Measurements from ENCODE around the gene TPRG1L.
"Not testable (repeated sequence)": the region's sequence is repeated elsewhere in the genome, so short reads cannot be mapped to it uniquely, and the experiment has no call there.

Gene TPRG1L

DNA sequence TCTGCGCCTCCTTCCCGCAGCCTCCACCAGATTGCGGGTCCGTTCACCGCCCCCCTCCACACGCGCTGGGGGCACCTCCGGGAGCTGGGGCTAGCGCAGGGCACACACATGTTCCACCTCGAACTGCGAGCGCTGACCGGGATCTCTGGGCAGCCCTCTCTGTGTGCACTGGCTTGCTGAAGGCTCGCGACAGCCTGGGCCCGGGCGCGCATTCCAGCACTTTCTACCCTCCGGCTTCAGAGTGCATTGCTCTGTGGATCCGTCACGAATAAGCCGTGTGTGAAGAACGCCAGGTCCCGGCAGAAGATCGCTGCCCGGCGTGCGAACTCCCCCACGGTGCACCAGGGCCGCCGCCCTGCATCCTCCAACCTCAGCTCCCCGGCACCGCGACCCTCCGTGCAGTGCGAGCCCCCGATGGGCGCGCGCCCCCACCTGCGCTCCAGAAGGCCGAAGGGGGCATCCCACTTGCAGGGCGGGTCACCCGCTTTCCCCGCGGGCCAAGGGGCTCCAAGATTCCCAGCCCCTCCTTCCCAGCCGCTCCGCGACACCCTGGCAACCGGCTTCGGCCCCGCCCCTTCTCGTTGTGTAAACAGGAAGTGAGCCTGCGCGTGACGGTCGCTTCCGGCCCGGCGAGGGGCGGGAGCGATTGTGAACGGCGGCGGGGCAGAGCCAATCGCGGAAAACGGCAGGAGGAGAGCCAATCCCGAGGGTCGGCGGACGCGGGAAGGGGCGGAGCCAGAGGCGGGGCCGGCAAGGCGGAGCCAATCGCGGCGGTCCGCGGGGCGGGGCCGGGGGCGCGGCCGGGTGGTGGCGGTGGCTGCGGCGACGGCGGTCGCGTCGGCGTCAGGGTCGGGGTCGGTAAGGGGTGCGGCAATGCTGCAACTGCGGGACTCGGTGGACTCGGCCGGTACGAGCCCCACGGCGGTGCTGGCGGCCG, at the start of gene TPRG1L:
Gene TPRG1L, plus strand, starts transcription at position 816 of the 937 bp plus-strand sequence. Its CDS starts 58 bp downstream, at position 874.
- H3K9me3 ChIP-seq (ENCODE audit: control insufficient read depth in 1 of 2, low read length in 2 of 2) = no peaks in the 10 kb centered on the region
- H3K27ac ChIP-seq (ENCODE audit: low read length) = peak within 1 kb of the TSS; percentile 58
- no peaks in the 10 kb centered on the region for H3K27me3 ChIP-seq (ENCODE audit: low read depth, low read length)
- peaks cover 17 to 34% of the 10 kb centered on the region in 2 donors for H3K4me1 ChIP-seq (ENCODE audit: control insufficient read depth in 1 of 2, insufficient read depth in 2 of 2, low read length in 2 of 2)
- H3K4me3 ChIP-seq (ENCODE audit: low read depth in 1 of 2, low read length in 2 of 2) = peak within 1 kb of the TSS; percentile 78 to 100
- peaks cover 13 to 23% of the 10 kb centered on the region in 2 donors for H3K36me3 ChIP-seq (ENCODE audit: control insufficient read depth in 1 of 2, insufficient read depth in 2 of 2, low read length in 2 of 2)

- not testable (repeated sequence) for H3K4me3 ChIP-seq (ENCODE audit: low read depth in 1 of 2, low read length in 2 of 2); H3K9me3 ChIP-seq (ENCODE audit: control insufficient read depth in 1 of 2, low read length in 2 of 2); H3K27ac ChIP-seq (ENCODE audit: low read length); H3K36me3 ChIP-seq (ENCODE audit: control insufficient read depth in 1 of 2, insufficient read depth in 2 of 2, low read length in 2 of 2); H3K27me3 ChIP-seq (ENCODE audit: low read depth, low read length)
- peaks cover 0 to 19% of the 10 kb centered on the region in 2 donors for H3K4me1 ChIP-seq (ENCODE audit: control insufficient read depth in 1 of 2, insufficient read depth in 2 of 2, low read length in 2 of 2)
Measured at GRCh38 chr1:3575515-3575914, 49.3 kb upstream of the TPRG1L start.

DNA sequence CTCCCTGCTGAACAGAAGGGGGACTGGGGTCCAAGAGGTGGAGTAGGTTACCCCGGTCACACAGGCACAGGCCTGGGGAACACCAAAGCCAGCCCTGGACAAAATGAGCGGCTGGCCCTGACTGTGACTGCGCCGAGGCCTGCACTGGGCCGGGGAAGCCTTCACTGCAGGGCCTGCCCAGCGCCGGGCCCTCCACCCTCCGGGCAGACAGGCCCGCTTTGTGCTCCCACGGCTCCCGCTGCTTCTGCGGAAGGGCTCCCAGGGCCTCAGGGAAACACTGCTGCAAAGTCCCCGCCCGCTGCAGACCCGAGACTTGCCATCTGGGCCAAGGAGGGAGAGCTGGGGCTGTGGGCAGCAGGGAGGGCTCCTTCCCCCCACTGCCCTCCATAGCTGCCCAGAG, 48.8 kb upstream of the TPRG1L start:
- H3K4me1 ChIP-seq (ENCODE audit: control insufficient read depth in 1 of 2, insufficient read depth in 2 of 2, low read length in 2 of 2) = peaks cover 0 to 19% of the 10 kb centered on the region in 2 donors
- H3K36me3 ChIP-seq (ENCODE audit: control insufficient read depth in 1 of 2, insufficient read depth in 2 of 2, low read length in 2 of 2) = no peaks in the 10 kb centered on the region
- no peak overlapping the region for H3K4me3 ChIP-seq (ENCODE audit: low read depth in 1 of 2, low read length in 2 of 2)
- no peak overlapping the region for H3K27ac ChIP-seq (ENCODE audit: low read length)
- no peaks in the 10 kb centered on the region for H3K27me3 ChIP-seq (ENCODE audit: low read depth, low read length)
- no peaks in the 10 kb centered on the region for H3K9me3 ChIP-seq (ENCODE audit: control insufficient read depth in 1 of 2, low read length in 2 of 2)

DNA sequence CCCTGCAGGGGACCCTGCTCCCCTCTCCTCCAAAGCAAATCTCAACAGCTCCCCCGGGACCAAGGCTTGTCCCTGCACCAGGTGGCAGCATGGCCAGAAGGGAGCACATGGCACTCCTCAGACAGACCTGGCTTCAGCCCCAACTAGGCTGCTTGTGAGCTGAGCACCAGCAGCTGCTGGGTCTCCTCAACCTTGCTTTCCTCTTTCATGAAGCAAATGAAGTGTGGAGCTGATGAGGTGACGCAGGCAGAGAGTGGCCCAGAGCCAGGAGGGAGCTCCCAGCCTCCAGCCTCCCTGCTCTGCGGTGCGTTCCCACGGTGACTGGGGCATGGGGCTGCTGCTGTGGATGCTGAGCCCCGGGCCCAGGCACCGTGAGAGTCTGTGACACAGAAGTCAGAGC, 47.5 kb upstream of the TPRG1L start:
- Histone ChIP-seq H3K27me3 (ENCODE audit: low read depth, low read length) (no peaks in the 10 kb centered on the region), H3K36me3 (ENCODE audit: control insufficient read depth in 1 of 2, insufficient read depth in 2 of 2, low read length in 2 of 2) (no peaks in the 10 kb centered on the region), H3K9me3 (ENCODE audit: control insufficient read depth in 1 of 2, low read length in 2 of 2) (no peaks in the 10 kb centered on the region), H3K4me1 (ENCODE audit: control insufficient read depth in 1 of 2, insufficient read depth in 2 of 2, low read length in 2 of 2) (peaks cover 0 to 19% of the 10 kb centered on the region in 2 donors), H3K27ac (ENCODE audit: low read length) (no peak overlapping the region), H3K4me3 (ENCODE audit: low read depth in 1 of 2, low read length in 2 of 2) (no peak overlapping the region)

DNA sequence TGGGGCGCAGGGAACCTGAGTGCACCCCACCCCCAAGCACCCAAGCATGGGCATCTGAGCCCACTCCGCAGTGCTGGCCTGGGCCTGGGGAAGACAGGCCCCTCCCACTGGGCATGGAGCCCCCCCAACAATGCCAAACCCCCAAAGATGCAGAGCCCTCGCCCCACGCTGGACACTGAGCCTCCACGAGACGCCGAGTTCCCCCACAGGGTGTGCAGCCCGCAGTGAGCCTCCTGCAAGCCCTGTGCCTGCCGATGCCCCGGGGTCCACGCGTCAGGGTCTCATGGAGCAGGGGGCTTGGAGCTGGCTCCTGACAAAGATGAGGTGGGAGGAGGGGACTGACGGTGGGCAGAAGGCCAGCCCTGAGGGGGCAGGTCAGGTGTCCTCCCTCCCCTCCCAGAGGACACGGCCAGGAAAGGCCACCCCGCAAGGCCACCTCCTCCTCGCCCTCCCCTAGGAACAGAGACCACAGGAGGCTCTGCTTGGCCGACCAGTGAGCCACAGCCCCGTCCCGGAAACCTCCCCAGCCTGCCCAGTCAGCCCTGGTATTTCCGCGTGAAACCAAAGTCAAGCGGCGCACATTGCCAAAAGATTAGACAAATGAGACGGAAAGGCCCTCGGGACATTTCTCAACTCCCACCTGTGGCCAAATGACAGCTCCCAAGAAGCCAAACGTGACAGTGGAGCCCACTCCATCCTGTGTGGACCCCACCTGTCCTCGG, 46.9 kb upstream of the TPRG1L start:
- no peaks in the 10 kb centered on the region for H3K27me3 ChIP-seq (ENCODE audit: low read depth, low read length)
- H3K36me3 ChIP-seq (ENCODE audit: control insufficient read depth in 1 of 2, insufficient read depth in 2 of 2, low read length in 2 of 2) = no peaks in the 10 kb centered on the region
- peaks cover 0 to 19% of the 10 kb centered on the region in 2 donors for H3K4me1 ChIP-seq (ENCODE audit: control insufficient read depth in 1 of 2, insufficient read depth in 2 of 2, low read length in 2 of 2)
- H3K27ac ChIP-seq (ENCODE audit: low read length) = no peak overlapping the region
- no peak overlapping the region for H3K4me3 ChIP-seq (ENCODE audit: low read depth in 1 of 2, low read length in 2 of 2)
- no peaks in the 10 kb centered on the region for H3K9me3 ChIP-seq (ENCODE audit: control insufficient read depth in 1 of 2, low read length in 2 of 2)

GRCh38 chr1:3578433-3578805, 46.4 kb upstream of the TPRG1L start:
- H3K9me3 ChIP-seq (ENCODE audit: control insufficient read depth in 1 of 2, low read length in 2 of 2) = no peaks in the 10 kb centered on the region
- H3K27ac ChIP-seq (ENCODE audit: low read length) = no peak overlapping the region
- H3K27me3 ChIP-seq (ENCODE audit: low read depth, low read length) = no peaks in the 10 kb centered on the region
- no peaks in the 10 kb centered on the region for H3K36me3 ChIP-seq (ENCODE audit: control insufficient read depth in 1 of 2, insufficient read depth in 2 of 2, low read length in 2 of 2)
- H3K4me1 ChIP-seq (ENCODE audit: control insufficient read depth in 1 of 2, insufficient read depth in 2 of 2, low read length in 2 of 2) = peaks cover 0 to 19% of the 10 kb centered on the region in 2 donors
- H3K4me3 ChIP-seq (ENCODE audit: low read depth in 1 of 2, low read length in 2 of 2) = no peak overlapping the region

GRCh38 chr1:3578906-3579305, 45.9 kb upstream of the TPRG1L start:
- no peak overlapping the region for H3K27ac ChIP-seq (ENCODE audit: low read length)
- no peaks in the 10 kb centered on the region for H3K27me3 ChIP-seq (ENCODE audit: low read depth, low read length)
- H3K9me3 ChIP-seq (ENCODE audit: control insufficient read depth in 1 of 2, low read length in 2 of 2) = no peaks in the 10 kb centered on the region
- peaks cover 0 to 16% of the 10 kb centered on the region in 2 donors for H3K4me1 ChIP-seq (ENCODE audit: control insufficient read depth in 1 of 2, insufficient read depth in 2 of 2, low read length in 2 of 2)
- H3K36me3 ChIP-seq (ENCODE audit: control insufficient read depth in 1 of 2, insufficient read depth in 2 of 2, low read length in 2 of 2) = no peaks in the 10 kb centered on the region
- no peak overlapping the region for H3K4me3 ChIP-seq (ENCODE audit: low read depth in 1 of 2, low read length in 2 of 2)

DNA sequence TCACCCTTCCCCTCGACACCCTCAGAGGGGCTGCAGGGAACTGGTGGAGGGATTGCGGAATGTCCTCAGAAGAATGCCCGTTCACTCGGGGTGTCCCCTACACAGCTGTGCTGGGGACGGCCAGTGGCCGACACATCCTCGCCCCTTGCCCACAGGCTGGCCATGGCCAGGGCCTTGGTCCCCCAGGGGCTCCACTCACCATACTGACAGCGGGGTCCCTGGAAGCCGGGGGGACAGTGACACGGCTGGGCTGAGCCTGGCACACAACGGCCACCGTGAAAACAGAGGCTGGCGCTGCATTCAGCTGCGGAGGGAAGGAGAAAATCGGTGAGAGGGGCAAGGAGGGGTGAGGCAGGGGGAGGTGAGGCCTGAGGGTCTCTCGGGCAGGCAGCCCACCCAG, 45.2 kb upstream of the TPRG1L start:
- no peaks in the 10 kb centered on the region for H3K9me3 ChIP-seq (ENCODE audit: control insufficient read depth in 1 of 2, low read length in 2 of 2)
- no peak overlapping the region for H3K4me3 ChIP-seq (ENCODE audit: low read depth in 1 of 2, low read length in 2 of 2)
- no peak overlapping the region for H3K27ac ChIP-seq (ENCODE audit: low read length)
- H3K27me3 ChIP-seq (ENCODE audit: low read depth, low read length) = no peaks in the 10 kb centered on the region
- no peaks in the 10 kb centered on the region for H3K36me3 ChIP-seq (ENCODE audit: control insufficient read depth in 1 of 2, insufficient read depth in 2 of 2, low read length in 2 of 2)
- H3K4me1 ChIP-seq (ENCODE audit: control insufficient read depth in 1 of 2, insufficient read depth in 2 of 2, low read length in 2 of 2) = peaks cover 0 to 14% of the 10 kb centered on the region in 2 donors

DNA sequence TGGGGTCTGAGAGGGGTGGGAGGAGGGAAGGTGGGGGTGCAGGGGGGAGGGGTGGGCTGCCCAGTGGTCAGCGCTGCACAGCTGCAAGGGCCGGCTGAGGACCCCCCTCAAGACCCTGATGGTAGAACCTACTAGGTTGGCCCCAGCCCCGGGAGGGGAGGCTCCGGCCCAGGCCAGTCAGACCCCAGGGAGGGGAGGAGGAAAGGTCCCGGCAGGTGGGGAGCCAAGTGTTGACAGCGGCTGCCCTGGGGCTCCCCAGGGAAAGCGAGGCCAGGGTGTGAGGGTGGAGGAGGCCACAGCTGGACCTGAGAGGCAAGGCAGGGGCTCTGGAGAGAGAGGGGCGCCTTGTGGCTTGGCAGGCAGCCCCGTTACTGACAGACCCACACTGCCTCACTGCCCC, 44.6 kb upstream of the TPRG1L start:
- Histone ChIP-seq H3K4me3 (ENCODE audit: low read depth in 1 of 2, low read length in 2 of 2) (no peak overlapping the region), H3K9me3 (ENCODE audit: control insufficient read depth in 1 of 2, low read length in 2 of 2) (no peaks in the 10 kb centered on the region), H3K4me1 (ENCODE audit: control insufficient read depth in 1 of 2, insufficient read depth in 2 of 2, low read length in 2 of 2) (peaks cover 0 to 14% of the 10 kb centered on the region in 2 donors), H3K27me3 (ENCODE audit: low read depth, low read length) (no peaks in the 10 kb centered on the region), H3K27ac (ENCODE audit: low read length) (no peak overlapping the region), H3K36me3 (ENCODE audit: control insufficient read depth in 1 of 2, insufficient read depth in 2 of 2, low read length in 2 of 2) (no peaks in the 10 kb centered on the region)

GRCh38 chr1:3581296-3582036, 43.3 kb upstream of the TPRG1L start:
- Histone ChIP-seq H3K4me3 (ENCODE audit: low read depth in 1 of 2, low read length in 2 of 2) (no peak overlapping the region), H3K36me3 (ENCODE audit: control insufficient read depth in 1 of 2, insufficient read depth in 2 of 2, low read length in 2 of 2) (no peaks in the 10 kb centered on the region), H3K27me3 (ENCODE audit: low read depth, low read length) (no peaks in the 10 kb centered on the region), H3K9me3 (ENCODE audit: control insufficient read depth in 1 of 2, low read length in 2 of 2) (no peaks in the 10 kb centered on the region), H3K27ac (ENCODE audit: low read length) (no peak overlapping the region), H3K4me1 (ENCODE audit: control insufficient read depth in 1 of 2, insufficient read depth in 2 of 2, low read length in 2 of 2) (peaks cover 0 to 10% of the 10 kb centered on the region in 2 donors)

DNA sequence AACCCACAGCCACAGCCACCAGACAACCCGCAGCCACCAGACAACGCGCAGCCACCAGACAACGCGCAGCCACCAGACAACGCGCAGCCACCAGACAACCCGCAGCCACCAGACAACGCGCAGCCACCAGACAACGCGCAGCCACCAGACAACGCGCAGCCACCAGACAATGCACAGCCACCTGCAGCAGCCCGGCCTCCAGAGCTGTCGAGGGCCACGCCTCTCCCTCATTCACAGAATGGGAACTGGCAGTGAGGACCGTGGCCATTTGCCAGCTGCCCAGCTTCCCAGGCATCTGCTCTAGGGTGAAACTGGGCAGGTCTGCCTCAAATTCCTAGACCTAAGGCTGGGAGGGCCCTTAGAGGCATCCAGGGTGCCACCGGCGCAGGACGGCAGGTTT, 41.1 kb upstream of the TPRG1L start:
- not testable (repeated sequence) for H3K27ac ChIP-seq (ENCODE audit: low read length)

More for the DNA sequence above, 41.1 kb upstream of the TPRG1L start:
- not testable (repeated sequence) for H3K36me3 ChIP-seq (ENCODE audit: control insufficient read depth in 1 of 2, insufficient read depth in 2 of 2, low read length in 2 of 2); H3K27me3 ChIP-seq (ENCODE audit: low read depth, low read length); H3K9me3 ChIP-seq (ENCODE audit: control insufficient read depth in 1 of 2, low read length in 2 of 2); H3K4me3 ChIP-seq (ENCODE audit: low read depth in 1 of 2, low read length in 2 of 2); H3K4me1 ChIP-seq (ENCODE audit: control insufficient read depth in 1 of 2, insufficient read depth in 2 of 2, low read length in 2 of 2)
